ENCODE data around the gene TAF7. TPM values are rescaled to one million over a fixed set of nuclear protein-coding genes. Genes with fewer than 3 reads are reported as not detected.
"Not testable (repeated sequence)": the region's sequence is repeated elsewhere in the genome, so short reads cannot be mapped to it uniquely, and the experiment has no call there.

TAF7 gene
- total RNA-seq, 4 donors from 2014 or later, result 76.1 to 121 (median 98.0) TPM

DNA sequence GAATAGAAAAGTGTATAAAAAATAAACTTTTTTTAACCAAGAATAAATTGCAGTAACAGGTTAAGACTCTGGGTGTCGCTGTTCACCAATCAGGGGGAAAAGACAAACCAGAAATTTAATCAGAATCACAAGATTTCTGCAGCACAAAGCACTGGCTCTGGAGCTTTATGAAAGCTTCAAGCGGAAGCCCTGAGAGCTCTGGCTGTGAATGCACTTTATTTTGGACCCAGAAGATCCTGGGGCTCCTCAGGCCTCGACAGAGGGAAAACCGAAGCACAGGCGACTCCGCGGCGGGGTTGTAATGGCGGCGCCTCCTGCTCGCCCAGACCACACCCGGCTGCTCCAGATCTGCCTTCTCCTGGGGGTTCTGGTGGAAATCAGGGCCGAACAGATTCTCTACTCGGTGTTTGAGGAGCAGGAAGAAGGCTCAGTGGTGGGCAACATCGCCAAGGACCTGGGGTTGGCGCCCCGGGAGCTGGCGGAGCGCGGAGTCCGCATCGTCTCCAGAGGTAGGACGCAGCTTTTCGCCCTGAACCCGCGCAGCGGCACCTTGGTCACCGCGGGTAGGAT, 34.4 kb upstream of the TAF7 start, which contains the start of gene PCDHGA4:
PCDHGA4 (plus strand) TSS at position 122 of the 570 bp plus-strand sequence; CDS start at position 209, 87 bp downstream.
- intact Hi-C loops (cut with DNase I; ENCODE audit: low total_unique reads), result no loop called here
- H3K4me1 ChIP-seq, result no peaks in the 10 kb centered on the region
- H3K4me3 ChIP-seq, result peak within 1 kb of the TSS in 1 of 2 donors; percentile 13
- H3K9me3 ChIP-seq, result peaks cover 0 to 74% of the 10 kb centered on the region in 2 donors
- TF ChIP-seq CTCF (IDR thresholded peaks at IDR 0.05) (no peak), POLR2A (IDR thresholded peaks at IDR 0.05) (no peak)
- DNase-seq, result no peak
- H3K27me3 ChIP-seq, result no peaks in the 10 kb centered on the region
- H3K36me3 ChIP-seq, result no peaks in the 10 kb centered on the region
- H3K27ac ChIP-seq, result no peak within 1 kb of the TSS

DNA sequence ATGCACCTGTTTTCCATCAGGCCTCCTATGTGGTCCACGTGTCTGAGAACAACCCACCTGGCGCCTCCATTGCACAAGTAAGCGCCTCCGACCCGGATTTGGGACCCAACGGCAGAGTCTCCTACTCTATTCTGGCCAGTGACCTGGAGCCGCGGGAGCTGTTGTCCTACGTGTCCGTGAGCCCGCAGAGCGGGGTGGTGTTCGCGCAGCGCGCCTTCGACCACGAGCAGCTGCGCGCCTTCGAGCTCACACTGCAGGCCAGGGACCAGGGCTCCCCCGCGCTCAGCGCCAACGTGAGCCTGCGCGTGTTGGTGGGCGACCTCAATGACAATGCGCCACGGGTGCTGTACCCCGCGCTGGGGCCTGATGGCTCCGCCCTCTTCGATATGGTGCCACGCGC, 31.0 kb upstream of the TAF7 start:
- Histone ChIP-seq H3K36me3 (no peaks in the 10 kb centered on the region), H3K9me3 (peaks cover 0 to 60% of the 10 kb centered on the region in 2 donors), H3K4me1 (no peaks in the 10 kb centered on the region), H3K4me3 (no peak overlapping the region), H3K27ac (no peak overlapping the region), H3K27me3 (no peaks in the 10 kb centered on the region)
- intact Hi-C loops (cut with DNase I; ENCODE audit: low total_unique reads), result no loop called here
- no peak for DNase-seq
- TF ChIP-seq POLR2A (IDR thresholded peaks at IDR 0.05) (no peak), CTCF (IDR thresholded peaks at IDR 0.05) (no peak)

DNA sequence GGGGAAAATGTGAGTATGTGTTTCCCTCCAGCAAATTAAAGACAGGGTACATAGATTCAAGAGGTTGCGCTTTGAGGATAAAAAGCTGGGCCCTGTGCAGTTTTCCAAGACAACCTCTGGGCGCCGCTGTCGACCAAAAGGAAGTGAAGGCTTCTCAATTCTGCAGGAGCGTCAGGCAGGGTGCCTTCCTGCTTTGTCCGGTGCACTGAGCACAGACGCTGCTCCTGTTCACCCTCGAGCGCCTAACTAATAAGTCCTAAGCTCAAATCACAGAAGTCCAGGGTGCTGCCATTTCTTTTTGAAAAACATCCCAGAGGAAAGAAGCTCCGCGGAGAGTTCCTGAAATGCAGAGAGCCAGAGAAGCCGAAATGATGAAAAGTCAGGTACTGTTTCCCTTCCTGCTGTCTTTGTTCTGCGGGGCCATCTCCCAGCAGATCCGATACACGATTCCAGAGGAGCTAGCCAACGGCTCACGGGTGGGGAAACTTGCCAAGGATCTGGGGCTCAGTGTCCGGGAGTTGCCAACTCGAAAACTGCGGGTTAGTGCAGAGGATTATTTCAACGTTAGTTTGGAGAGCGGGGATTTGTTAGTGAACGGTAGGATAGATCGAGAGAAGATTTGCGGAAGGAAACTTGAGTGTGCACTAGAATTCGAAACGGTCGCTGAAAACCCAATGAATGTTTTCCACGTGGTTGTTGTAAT, 29.5 kb upstream of the TAF7 start, which contains the start of gene PCDHGB1:
PCDHGB1 (plus strand) TSS at position 183 of the 703 bp plus-strand sequence; CDS start at position 345, 162 bp downstream.
- Histone ChIP-seq H3K27ac (no peak within 1 kb of the TSS), H3K9me3 (peaks cover 0 to 53% of the 10 kb centered on the region in 2 donors), H3K4me3 (no peak within 1 kb of the TSS), H3K27me3 (no peaks in the 10 kb centered on the region), H3K36me3 (no peaks in the 10 kb centered on the region), H3K4me1 (no peaks in the 10 kb centered on the region)
- no peak for TF ChIP-seq CTCF (IDR thresholded peaks at IDR 0.05)
- no peak for TF ChIP-seq POLR2A (IDR thresholded peaks at IDR 0.05)
- no peak for DNase-seq
- intact Hi-C loops (cut with DNase I; ENCODE audit: low total_unique reads), result no loop called here

GRCh38 chr5:141346017-141346416, 25.4 kb upstream of the TAF7 start:
- H3K27me3 ChIP-seq; H3K27ac ChIP-seq; intact Hi-C loops (cut with DNase I; ENCODE audit: low total_unique reads); H3K36me3 ChIP-seq; DNase-seq; H3K4me1 ChIP-seq; H3K4me3 ChIP-seq: not testable (repeated sequence)
- H3K9me3 ChIP-seq, result peaks cover 3 to 47% of the 10 kb centered on the region in 2 donors

DNA sequence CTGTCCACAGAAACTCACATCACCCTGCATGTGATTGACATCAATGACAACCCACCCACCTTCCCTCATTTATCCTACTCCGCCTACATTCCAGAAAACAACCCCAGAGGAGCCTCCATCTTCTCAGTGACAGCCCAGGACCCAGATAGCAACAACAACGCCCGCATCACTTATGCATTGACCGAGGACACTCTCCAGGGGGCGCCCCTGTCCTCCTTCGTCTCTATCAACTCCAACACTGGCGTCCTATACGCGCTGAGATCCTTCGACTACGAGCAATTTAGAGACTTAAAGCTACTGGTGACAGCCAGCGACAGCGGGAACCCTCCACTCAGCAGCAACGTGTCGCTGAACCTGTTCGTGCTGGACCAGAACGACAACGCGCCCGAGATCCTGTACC, 24.7 kb upstream of the TAF7 start:
- no peak for DNase-seq
- Histone ChIP-seq H3K27me3 (no peaks in the 10 kb centered on the region), H3K27ac (no peak overlapping the region), H3K9me3 (peaks cover 3 to 44% of the 10 kb centered on the region in 2 donors), H3K4me3 (no peak overlapping the region), H3K36me3 (no peaks in the 10 kb centered on the region), H3K4me1 (no peaks in the 10 kb centered on the region)
- TF ChIP-seq POLR2A (IDR thresholded peaks at IDR 0.05) (no peak), CTCF (IDR thresholded peaks at IDR 0.05) (no peak)
- intact Hi-C loops (cut with DNase I; ENCODE audit: low total_unique reads), result no loop called here
